NCI-H524 (cell line): Measurements from ENCODE around the gene GPR82.
"Not testable (repeated sequence)": the region's sequence is repeated elsewhere in the genome, so short reads cannot be mapped to it uniquely, and the experiment has no call there.

Experiments used
- DNase-seq, 2 experiments: peaks; one replicate each; lab custom pipeline; 2025; lab: John Stamatoyannopoulos, UW

Gene GPR82

GRCh38 chrX:41719610-41720009, 4.4 kb upstream of the GPR82 start:
- not testable (repeated sequence) for DNase-seq

GRCh38 chrX:41720125-41720779, 3.7 kb upstream of the GPR82 start:
- DNase-seq = no peak

GRCh38 chrX:41721590-41721989, 2.4 kb upstream of the GPR82 start:
- DNase-seq = no peak

GRCh38 chrX:41722214-41722613, 1.8 kb upstream of the GPR82 start:
- no peak for DNase-seq

GRCh38 chrX:41722816-41723618, 964 bp upstream of the GPR82 start:
- no peak for DNase-seq

GRCh38 chrX:41728125-41728524, 4.1 kb downstream of the GPR82 start:
- no peak for DNase-seq

GRCh38 chrX:41730081-41730480, 6.1 kb downstream of the GPR82 start:
- DNase-seq = no peak

GRCh38 chrX:41732260-41732659, 8.3 kb downstream of the GPR82 start:
- no peak for DNase-seq

GRCh38 chrX:41733939-41734338, 10.0 kb downstream of the GPR82 start:
- DNase-seq = no peak

GRCh38 chrX:41734530-41734929, 10.5 kb downstream of the GPR82 start:
- peak in 1 of 2 experiments; percentile 39 for DNase-seq

- DNase-seq = no peak
These were observed 13.1 kb downstream of the GPR82 start for GRCh38 chrX:41737065-41737464.

- DNase-seq = no peak
These were observed 15.9 kb downstream of the GPR82 start for GRCh38 chrX:41739871-41740270.

- no peak for DNase-seq
These were observed 26.7 kb downstream of the GPR82 start for GRCh38 chrX:41750716-41751115.

- DNase-seq = no peak
These were observed 34.4 kb downstream of the GPR82 start for GRCh38 chrX:41758401-41758800.

GRCh38 chrX:41759817-41760216, 35.8 kb downstream of the GPR82 start:
- DNase-seq = peak in 1 of 2 experiments; percentile 32

GRCh38 chrX:41761169-41761568, 37.2 kb downstream of the GPR82 start:
- DNase-seq = no peak

GRCh38 chrX:41761702-41762101, 37.7 kb downstream of the GPR82 start:
- DNase-seq = no peak

GRCh38 chrX:41779030-41779564, 55.1 kb downstream of the GPR82 start:
- peak; percentile 62 to 87 for DNase-seq
